Epithelial cell of proximal tubule (primary cell): ENCODE data around the gene CCDC172. TPM values are rescaled to one million over a fixed set of nuclear protein-coding genes. Genes with fewer than 3 reads are reported as not detected.

Source experiments
- DNase-seq: peaks from one replicate; pipeline ENCODE4 v3.0.0-alpha.2; 2011; ENCODE audit warnings: low read depth
- H3K4me3 ChIP-seq: 2 replicates; pipeline ENCODE4 v1.5.1; 2011; ENCODE audit warnings: low read depth, mild to moderate bottlenecking, low read length
- CTCF ChIP-seq: conservative IDR thresholded peaks from 2 replicates; pipeline ENCODE4 v1.5.1; 2012; ENCODE audit warnings: low read depth, mild to moderate bottlenecking, low read length
- total RNA-seq: library from RNA; depleted of rRNA; stranded (reverse); fragments of >200 nt; gene quantifications from 2 replicates; pipeline ENCODE4 v1.2.3, GENCODE V29; 2015

Gene CCDC172
- total RNA-seq, 1 donor from 2014 or later = not detected

DNA sequence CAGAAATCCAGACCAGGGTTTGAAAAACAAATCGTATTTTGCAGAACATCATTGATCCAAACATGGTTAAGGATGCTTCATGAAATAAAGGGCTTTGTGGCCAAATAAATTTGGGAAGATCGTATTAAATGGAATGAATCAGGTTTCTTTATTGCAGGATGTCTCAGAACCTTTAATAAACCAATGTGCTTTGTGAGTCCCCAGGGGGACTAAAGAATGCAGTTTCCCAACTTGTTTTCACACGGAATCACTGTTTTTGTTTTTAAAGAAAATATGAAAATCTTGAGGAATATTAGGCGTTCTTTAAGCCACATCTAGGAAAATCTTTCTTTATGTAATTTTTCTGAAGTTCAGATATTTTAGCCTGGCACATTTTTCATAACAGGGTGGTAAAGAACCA is 16.8 kb upstream of the CCDC172 start:
- DNase-seq = no peak
- TF ChIP-seq CTCF = no peak
- no peak overlapping the region for H3K4me3 ChIP-seq

DNA sequence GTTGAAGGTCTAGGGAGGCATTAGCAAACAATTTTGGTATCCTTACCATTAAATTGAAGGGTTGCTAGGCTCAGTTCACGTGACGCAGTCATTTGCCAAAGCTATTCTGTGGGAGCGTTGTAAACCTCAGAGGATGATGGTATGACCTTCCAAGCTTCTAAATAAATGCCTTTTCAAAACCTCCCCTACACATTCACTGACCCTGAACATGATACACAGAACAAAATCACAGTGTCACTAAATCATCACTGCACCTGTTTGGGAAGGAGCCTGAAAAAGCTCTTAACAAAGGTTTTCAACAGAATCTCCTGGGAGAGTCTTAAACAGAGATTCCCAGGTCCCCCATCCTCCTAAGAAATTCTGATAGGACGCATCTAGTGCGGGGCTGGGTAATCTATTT is 13.2 kb upstream of the CCDC172 start:
- no peak for TF ChIP-seq CTCF
- DNase-seq = no peak
- no peak overlapping the region for H3K4me3 ChIP-seq

- H3K4me3 ChIP-seq = no peak overlapping the region
- TF ChIP-seq CTCF = no peak
- no peak for DNase-seq
Measured at GRCh38 chr10:116311706-116312490, 12.3 kb upstream of the CCDC172 start.

- no peak overlapping the region for H3K4me3 ChIP-seq
- TF ChIP-seq CTCF = no peak
- no peak for DNase-seq
Measured at GRCh38 chr10:116312548-116312947, 11.7 kb upstream of the CCDC172 start.

DNA sequence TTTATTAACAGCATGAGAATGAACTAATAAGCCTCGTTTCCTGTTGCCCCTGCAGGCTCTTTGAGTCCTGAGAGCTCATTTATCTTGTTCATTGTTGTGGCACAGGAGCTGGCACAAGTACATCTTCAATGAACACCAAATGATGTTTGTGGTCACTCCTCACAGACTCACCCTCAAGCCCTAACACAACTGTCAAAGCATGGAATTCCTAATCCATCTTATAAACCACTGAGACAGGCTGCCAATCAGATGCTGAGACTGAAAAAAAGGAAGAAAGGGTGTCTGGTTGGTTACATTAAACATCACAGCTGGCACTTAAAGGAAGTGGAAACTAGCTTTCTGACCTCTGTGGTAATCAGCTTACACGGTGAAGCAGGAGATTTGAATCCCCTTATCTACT is 7.7 kb upstream of the CCDC172 start:
- TF ChIP-seq CTCF = no peak
- no peak overlapping the region for H3K4me3 ChIP-seq
- no peak for DNase-seq

GRCh38 chr10:116324951-116325635 is 845 bp downstream of the CCDC172 start:
- H3K4me3 ChIP-seq = no peak overlapping the region
- TF ChIP-seq CTCF = no peak
- DNase-seq = no peak
